K562 (cell line): Measurements from ENCODE around the gene SELL. TPM values are rescaled to one million over a fixed set of nuclear protein-coding genes. Genes with fewer than 3 reads are reported as not detected.

Experiments used
- ATAC-seq: fragments of 200-7000 bp; cut with Tn5 transposase; 3 replicates; pipeline ENCODE4 v1.9.1; 2020; ENCODE audit warnings: moderate library complexity
- BruUV-seq: library from RNA; stranded (reverse); fragments of 400-500 nt; replicated peaks from 2 replicates; lab custom pipeline; 2021; lab: Mats Ljungman, UMichigan
- CTCF ChIA-PET: fragments of 300-600 bp; formaldehyde crosslinking; extraction: SDS; loops from one replicate; lab custom pipeline; 2021; ENCODE audit warnings: low intra/inter-chr PET ratio; lab: Yijun Ruan, JAX
- POLR2A ChIA-PET: fragments of 300-600, 350-650 bp; sonication (Branson Sonifier 250); formaldehyde crosslinking; extraction: SDS; loops from one replicate; lab custom pipeline; 2021; ENCODE audit warnings: antibody characterized with exemption, inconsistent platforms; lab: Yijun Ruan, JAX
- DNase-seq, 4 experiments: peaks; one replicate each; pipeline versions ENCODE4 v3.0.0 to v3.0.0-alpha.2; 2011 to 2018; ENCODE audit warnings: low spot score in 3 of 4, mixed read lengths in 3 of 4; ENCODE audit errors: extremely low read depth in 1 of 4
- FAIRE-seq: peaks from 2 replicates; lab custom pipeline; 2011; peaks lifted over from hg19 to GRCh38; lab: Jason Lieb, UNC
- H2AFZ ChIP-seq: 2 replicates; pipeline ENCODE4 v1.6.0; 2011; ENCODE audit warnings: low read depth, low read length, control low read depth, inconsistent platforms
- H3K27ac ChIP-seq: fragments of 200-600 bp; 3 replicates; pipeline ENCODE4 v1.8.0; 2011; ENCODE audit warnings: low read depth, mild to moderate bottlenecking, control low read depth, inconsistent platforms, low read length, moderate library complexity, mixed read lengths; ENCODE audit errors: extremely low read depth
- H3K27me3 ChIP-seq, 2 experiments: fragments of 300-600 bp in 1 of 2; 2 replicates in 1 of 2; 3 replicates in 1 of 2; pipeline versions ENCODE4 v1.6.0 to v1.8.0; 2011; ENCODE audit warnings: inconsistent platforms in 2 of 2, low read length in 2 of 2, mild to moderate bottlenecking in 1 of 2, mixed read lengths in 1 of 2, moderate library complexity in 1 of 2; ENCODE audit not compliant: control insufficient read depth in 2 of 2, insufficient read depth in 2 of 2
- H3K36me3 ChIP-seq: fragments of 300-600 bp; 3 replicates; pipeline ENCODE4 v1.8.0; 2011; ENCODE audit warnings: mild to moderate bottlenecking, low read length, inconsistent platforms; ENCODE audit not compliant: control insufficient read depth, insufficient read depth
- H3K4me1 ChIP-seq, 2 experiments: fragments of 200-600 bp in 1 of 2; replicated peaks in 1 of 2; 2 replicates in 1 of 2; 3 replicates in 1 of 2; pipeline versions ENCODE4 v1.5.1 to v1.8.0; 2011; ENCODE audit warnings: inconsistent platforms in 2 of 2, low read length in 2 of 2, mild to moderate bottlenecking in 1 of 2, mixed read lengths in 1 of 2, moderate library complexity in 1 of 2; ENCODE audit not compliant: control insufficient read depth in 2 of 2, insufficient read depth in 2 of 2
- H3K4me2 ChIP-seq: 2 replicates; pipeline ENCODE4 v1.6.1; 2011; ENCODE audit warnings: low read length, control low read depth, inconsistent platforms, mixed read lengths; ENCODE audit not compliant: insufficient read depth
- H3K4me3 ChIP-seq: fragments of 200-600 bp; sonication (generic), shearing (Covaris generic); 2 replicates; pipeline ENCODE4 v1.5.1; 2016; ENCODE audit warnings: control low read depth, inconsistent platforms
- H3K79me2 ChIP-seq: fragments of 200-600 bp; 3 replicates; pipeline ENCODE4 v1.8.0; 2011; ENCODE audit warnings: low read length, inconsistent platforms; ENCODE audit not compliant: control insufficient read depth, insufficient read depth
- H3K9ac ChIP-seq, 2 experiments: 2 replicates each; pipeline versions ENCODE4 v1.6.0 to v1.6.1; 2011; ENCODE audit warnings: low read depth in 2 of 2, low read length in 2 of 2, control low read depth in 1 of 2, inconsistent platforms in 1 of 2, mild to moderate bottlenecking in 1 of 2, mixed read lengths in 1 of 2; ENCODE audit not compliant: insufficient read depth in 1 of 2
- H3K9me1 ChIP-seq: one replicate; pipeline ENCODE4 v1.6.0; 2011; ENCODE audit warnings: inconsistent platforms, mild to moderate bottlenecking, low read length, moderate library complexity; ENCODE audit not compliant: control insufficient read depth, insufficient read depth
- H3K9me3 ChIP-seq: replicated peaks from 2 replicates; pipeline ENCODE4 v1.5.1; 2011; ENCODE audit warnings: low read depth, low read length, inconsistent platforms; ENCODE audit not compliant: control insufficient read depth, insufficient read depth
- H4K20me1 ChIP-seq: replicated peaks from 2 replicates; pipeline ENCODE4 v1.6.1; 2011; ENCODE audit warnings: low read length, inconsistent platforms, mixed read lengths; ENCODE audit not compliant: control insufficient read depth, insufficient read depth
- ARID3A ChIP-seq: IDR thresholded peaks from 2 replicates; pipeline ENCODE4 v1.6.1; 2012; ENCODE audit warnings: low read depth, low read length, improper control_type of control experiment, borderline replicate concordance
- CCNT2 ChIP-seq: IDR thresholded peaks from 2 replicates; pipeline ENCODE4 v1.6.1; 2011; ENCODE audit warnings: borderline replicate concordance, low read depth, mild to moderate bottlenecking, moderate library complexity, mixed read lengths, low read length; ENCODE audit not compliant: insufficient read length; ENCODE audit errors: extremely low read depth
- CREB3 ChIP-seq: fragments of 450-650 bp; conservative IDR thresholded peaks from 2 replicates; pipeline ENCODE4 v1.6.1; 2016; ENCODE audit warnings: missing genetic modification characterization, low read depth, mild to moderate bottlenecking, missing compliant biosample characterization, moderate library complexity
- E2F4 ChIP-seq: sonication (generic); formaldehyde crosslinking; IDR thresholded peaks from 2 replicates; pipeline ENCODE4 v1.8.0; 2022; ENCODE audit warnings: mild to moderate bottlenecking, low read depth, missing genetic modification reagents
- PCBP2 ChIP-seq: fragments of 200-400 bp; formaldehyde crosslinking; IDR thresholded peaks from 2 replicates; pipeline ENCODE4 v1.6.1; 2018; ENCODE audit warnings: low read length, low read depth, mild to moderate bottlenecking, moderate library complexity; ENCODE audit not compliant: poor library complexity, severe bottlenecking
- SFPQ ChIP-seq: fragments of 200-400 bp; formaldehyde crosslinking; IDR thresholded peaks from 2 replicates; pipeline ENCODE4 v1.6.1; 2017; ENCODE audit warnings: mild to moderate bottlenecking, low read depth, low read length, moderate library complexity
- SRSF9 ChIP-seq: fragments of 200-400 bp; formaldehyde crosslinking; IDR thresholded peaks from 2 replicates; pipeline ENCODE4 v1.6.1; 2017; ENCODE audit warnings: low read depth, low read length, borderline replicate concordance
- WGBS: fragments of 100-300 bp; shearing (Covaris generic); methylation state at CpG from one replicate; pipeline ENCODE4 v1.1.6; 2016; ENCODE audit warnings: low coverage, mixed read lengths; ENCODE audit not compliant: insufficient coverage; ENCODE audit errors: missing lambda C conversion rate; 5-methylcytosine and 5-hydroxymethylcytosine counted together
- in situ Hi-C: fragments of 300-500 bp; cut with MboI; formaldehyde crosslinking; loops from 4 replicates; pipeline ENCODE4 v1.15.0; 2018; ENCODE audit warnings: inconsistent platforms, mixed read lengths
- intact Hi-C: fragments of 100-400 bp; cut with micrococcal nuclease; formaldehyde crosslinking; loops from 2 replicates; pipeline ENCODE4 v1.14.2; 2022
- polyA plus RNA-seq, 8 experiments: library from polyadenylated mRNA; depleted of rRNA in 4 of 8; stranded (reverse) in 5 of 8; unstranded in 3 of 8; fragments of >200 nt; fragmentation: Nextera tagmentation in 2 of 8; fragmentation: Illumina TruSeq in 1 of 8; extraction: Ambion mirVana in 2 of 8; extraction: Trizol in 1 of 8; gene quantifications; 2 replicates each; pipeline versions ENCODE4 v1.2.1 to v1.2.3, GENCODE V29; 2011 to 2014; ENCODE audit warnings: inconsistent platforms in 1 of 8, missing spikeins in 1 of 8
- total RNA-seq, 7 experiments: library from RNA; depleted of rRNA in 6 of 7; stranded (reverse); fragments of >200 nt in 6 of 7; fragmentation: Illumina TruSeq in 2 of 7; extraction: Trizol in 2 of 7; gene quantifications; 2 replicates each; pipeline versions ENCODE4 v1.2.1 to v1.2.3, GENCODE V29; 2011 to 2021; ENCODE audit warnings: low replicate concordance in 1 of 7

Gene SELL
- total and polyA plus RNA-seq, 9 of the 15 experiments (the other 6 are each of a cell fraction or from before 2014, with no cell fraction given) = 0.51 TPM; not detected in 8

GRCh38 chr1:169651035-169651434 lies 60.4 kb downstream of the SELL start:
- no peak for TF ChIP-seq SRSF9
- TF ChIP-seq, all 486 proteins: peak for 0
- Histone ChIP-seq H3K9me3 (no peaks in the 10 kb centered on the region), H3K4me2 (no peak overlapping the region), H3K36me3 (no peaks in the 10 kb centered on the region), H3K9me1 (no peaks in the 10 kb centered on the region), H3K9ac (no peak overlapping the region), H3K27me3 (no peaks in the 10 kb centered on the region), H3K27ac (no peak overlapping the region), H3K4me1 (no peaks in the 10 kb centered on the region), H3K4me3 (no peak overlapping the region), H2AFZ (no peak overlapping the region), H4K20me1 (no peaks in the 10 kb centered on the region), H3K79me2 (no peaks in the 10 kb centered on the region)
- WGBS = 5% methylated on average over 2 of the region's 2 CpGs
- CTCF ChIA-PET = no interaction called here
- in situ Hi-C loops = no loop called here
- ATAC-seq (no peak), FAIRE-seq (no peak), DNase-seq (no peak)
- intact Hi-C loops = no loop called here
- POLR2A ChIA-PET = no interaction called here
- no TSS peak for BruUV-seq

- 0% methylated on average over 4 of the region's 4 CpGs for WGBS
- DNase-seq = no peak
- H4K20me1 ChIP-seq = no peaks in the 10 kb centered on the region
- H3K27me3 ChIP-seq = no peaks in the 10 kb centered on the region
- in situ Hi-C loops = no loop called here
- H3K36me3 ChIP-seq = no peaks in the 10 kb centered on the region
- no peak for ATAC-seq
- TF ChIP-seq SFPQ (no peak), CCNT2 (no peak), ARID3A (no peak), E2F4 (CRISPR knock-in tag) (no peak), CREB3 (no peak), PCBP2 (no peak)
- TF ChIP-seq, all 486 proteins: peak for 0
- BruUV-seq = no TSS peak
- Histone ChIP-seq H3K9me1 (no peaks in the 10 kb centered on the region), H3K4me3 (no peak overlapping the region), H2AFZ (no peak overlapping the region), H3K9me3 (no peaks in the 10 kb centered on the region), H3K27ac (no peak overlapping the region), H3K79me2 (no peaks in the 10 kb centered on the region), H3K4me2 (no peak overlapping the region), H3K4me1 (no peaks in the 10 kb centered on the region), H3K9ac (no peak overlapping the region)
- CTCF ChIA-PET = no interaction called here
- intact Hi-C loops = no loop called here
- POLR2A ChIA-PET = no interaction called here
- no peak for FAIRE-seq
Measured at GRCh38 chr1:169650551-169650950, 60.9 kb downstream of the SELL start.
